ENCODE data around the gene FRMPD1.

FRMPD1 gene

DNA sequence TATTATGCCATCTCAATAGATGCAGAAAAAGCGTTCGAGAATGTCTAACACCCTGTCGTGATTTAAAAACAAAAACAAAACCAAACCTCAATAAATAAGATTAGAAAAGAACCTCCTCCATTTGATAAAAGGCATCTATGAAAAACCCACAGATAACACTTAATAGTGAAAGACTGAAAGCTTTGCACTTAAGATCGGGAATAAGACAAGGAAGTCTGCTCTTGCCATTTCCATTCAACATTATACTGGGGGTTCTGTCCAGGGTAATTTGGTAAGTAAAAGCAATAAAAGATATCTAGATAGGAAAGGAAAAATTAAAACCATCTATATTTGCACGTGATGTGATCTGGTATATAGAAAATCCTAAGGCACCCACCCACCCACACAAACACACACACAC is 141.4 kb downstream of the FRMPD1 start:
- no peak overlapping the region for H3K27ac ChIP-seq
- TF ChIP-seq ZFX (IDR thresholded peaks at IDR 0.05; ENCODE audit: borderline replicate concordance), result no peak
- TF ChIP-seq, protein P1, sequence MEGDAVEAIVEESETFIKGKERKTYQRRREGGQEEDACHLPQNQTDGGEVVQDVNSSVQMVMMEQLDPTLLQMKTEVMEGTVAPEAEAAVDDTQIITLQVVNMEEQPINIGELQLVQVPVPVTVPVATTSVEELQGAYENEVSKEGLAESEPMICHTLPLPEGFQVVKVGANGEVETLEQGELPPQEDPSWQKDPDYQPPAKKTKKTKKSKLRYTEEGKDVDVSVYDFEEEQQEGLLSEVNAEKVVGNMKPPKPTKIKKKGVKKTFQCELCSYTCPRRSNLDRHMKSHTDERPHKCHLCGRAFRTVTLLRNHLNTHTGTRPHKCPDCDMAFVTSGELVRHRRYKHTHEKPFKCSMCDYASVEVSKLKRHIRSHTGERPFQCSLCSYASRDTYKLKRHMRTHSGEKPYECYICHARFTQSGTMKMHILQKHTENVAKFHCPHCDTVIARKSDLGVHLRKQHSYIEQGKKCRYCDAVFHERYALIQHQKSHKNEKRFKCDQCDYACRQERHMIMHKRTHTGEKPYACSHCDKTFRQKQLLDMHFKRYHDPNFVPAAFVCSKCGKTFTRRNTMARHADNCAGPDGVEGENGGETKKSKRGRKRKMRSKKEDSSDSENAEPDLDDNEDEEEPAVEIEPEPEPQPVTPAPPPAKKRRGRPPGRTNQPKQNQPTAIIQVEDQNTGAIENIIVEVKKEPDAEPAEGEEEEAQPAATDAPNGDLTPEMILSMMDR (IDR thresholded peaks at IDR 0.05), result no peak

GRCh38 chr9:37796232-37796631 is 145.5 kb downstream of the FRMPD1 start:
- TF ChIP-seq ZFX (IDR thresholded peaks at IDR 0.05; ENCODE audit: borderline replicate concordance), result no peak
- TF ChIP-seq, protein P1 (IDR thresholded peaks at IDR 0.05), result no peak
- no peak overlapping the region for H3K27ac ChIP-seq

All from 22Rv1 (cell line).